GM23338 (cell line): ENCODE results near the gene CACNA1F. TPM values are rescaled to one million over a fixed set of nuclear protein-coding genes. Genes with fewer than 3 reads are reported as not detected.

Experiments
- ATAC-seq: fragments of 200-7000 bp; cut with Tn5 transposase; 3 replicates; pipeline ENCODE4 v1.9.1; 2020
- DNase-seq: peaks from one replicate; pipeline ENCODE4 v3.0.0-alpha.2; 2015; ENCODE audit warnings: low spot score
- H2AFZ ChIP-seq: fragments of 200-600 bp; sonication (generic); 2 replicates; pipeline ENCODE4 v1.8.0; 2016; ENCODE audit warnings: antibody characterized with exemption, mild to moderate bottlenecking, moderate library complexity
- H3F3A ChIP-seq: fragments of 200-600 bp; sonication (generic); replicated peaks from 2 replicates; pipeline ENCODE4 v1.8.0; 2017; ENCODE audit warnings: antibody characterized with exemption, mixed run types, low read depth
- H3K27ac ChIP-seq: fragments of 200-600 bp; sonication (generic); 2 replicates; pipeline ENCODE4 v1.6.1; 2016; ENCODE audit warnings: low read depth
- H3K27me3 ChIP-seq: fragments of 200-600 bp; sonication (generic); 2 replicates; pipeline ENCODE4 v1.8.0; 2016; ENCODE audit warnings: mild to moderate bottlenecking, mixed run types, moderate library complexity; ENCODE audit not compliant: insufficient read depth
- H3K36me3 ChIP-seq: fragments of 200-600 bp; sonication (generic); 2 replicates; pipeline ENCODE4 v1.8.0; 2016; ENCODE audit warnings: mild to moderate bottlenecking; ENCODE audit not compliant: insufficient read depth
- H3K4me1 ChIP-seq: fragments of 200-600 bp; sonication (generic); 2 replicates; pipeline ENCODE4 v1.8.0; 2016; ENCODE audit warnings: mild to moderate bottlenecking, moderate library complexity; ENCODE audit not compliant: insufficient read depth
- H3K4me2 ChIP-seq: fragments of 200-600 bp; sonication (generic); 2 replicates; pipeline ENCODE4 v1.7.1; 2017; ENCODE audit warnings: mixed run types
- H3K4me3 ChIP-seq: fragments of 200-600 bp; sonication (generic); 2 replicates; pipeline ENCODE4 v1.6.1; 2016; ENCODE audit warnings: mixed run types
- H3K79me2 ChIP-seq: fragments of 200-600 bp; sonication (generic); replicated peaks from 2 replicates; pipeline ENCODE4 v1.8.0; 2017; ENCODE audit warnings: mild to moderate bottlenecking; ENCODE audit not compliant: insufficient read depth
- H3K9me2 ChIP-seq: fragments of 200-600 bp; sonication (generic); 2 replicates; pipeline ENCODE4 v1.8.0; 2017; ENCODE audit not compliant: insufficient read depth
- H4K20me1 ChIP-seq: fragments of 200-600 bp; sonication (generic); replicated peaks from 2 replicates; pipeline ENCODE4 v1.8.0; 2017; ENCODE audit warnings: mild to moderate bottlenecking; ENCODE audit not compliant: insufficient read depth
- H3K27ac Mint-ChIP-seq: 2 replicates; pipeline ENCODE4 v1.8.0; 2020; ENCODE audit warnings: inconsistent platforms, mild to moderate bottlenecking, moderate library complexity, mixed read lengths
- H3K27me3 Mint-ChIP-seq: 3 replicates; pipeline ENCODE4 v1.8.0; 2022; ENCODE audit warnings: low read depth, mild to moderate bottlenecking, moderate library complexity, mixed read lengths, inconsistent platforms; ENCODE audit not compliant: insufficient read depth, poor library complexity
- H3K36me3 Mint-ChIP-seq: 3 replicates; pipeline ENCODE4 v1.8.0; 2021; ENCODE audit warnings: low read depth, mild to moderate bottlenecking, inconsistent platforms, moderate library complexity, mixed read lengths
- H3K4me1 Mint-ChIP-seq: 3 replicates; pipeline ENCODE4 v1.8.0; 2020; ENCODE audit warnings: mild to moderate bottlenecking, inconsistent platforms, mixed read lengths
- H3K4me3 Mint-ChIP-seq: 3 replicates; pipeline ENCODE4 v1.8.0; 2021; ENCODE audit warnings: moderate library complexity, mild to moderate bottlenecking, inconsistent platforms, mixed read lengths
- H3K9me3 Mint-ChIP-seq: 3 replicates; pipeline ENCODE4 v1.8.0; 2020; ENCODE audit warnings: moderate library complexity, mild to moderate bottlenecking, inconsistent platforms, mixed read lengths
- CREB1 ChIP-seq: fragments of 250-450 bp; sonication (Bioruptor Pico); IDR thresholded peaks from 2 replicates; pipeline ENCODE4 v1.5.0; 2020; ENCODE audit warnings: low read depth, mild to moderate bottlenecking, moderate library complexity
- CTCF ChIP-seq, 2 experiments: fragments of 200-600 bp in 1 of 2; sonication (generic) in 1 of 2; conservative IDR thresholded peaks; 2 replicates each; pipeline versions ENCODE4 v1.5.1 to v1.6.1; 2016 to 2017; ENCODE audit warnings: antibody characterized with exemption in 2 of 2, low read depth in 2 of 2, mild to moderate bottlenecking in 2 of 2, moderate library complexity in 1 of 2
- ETS1 ChIP-seq: IDR thresholded peaks from 2 replicates; pipeline ENCODE4 v1.6.1; 2016; ENCODE audit warnings: antibody characterized with exemption
- EZH2 ChIP-seq: fragments of 200-600 bp; sonication (generic); IDR thresholded peaks from one replicate; pipeline ENCODE4 v1.8.0; 2017; ENCODE audit warnings: antibody characterized with exemption, mild to moderate bottlenecking, low read depth; ENCODE audit not compliant: unreplicated experiment
- EZH2phosphoT487 ChIP-seq: fragments of 200-600 bp; sonication (generic); IDR thresholded peaks from one replicate; pipeline ENCODE4 v1.8.1; 2018; ENCODE audit warnings: antibody characterized with exemption; ENCODE audit not compliant: unreplicated experiment
- JUNB ChIP-seq: IDR thresholded peaks from one replicate; pipeline ENCODE4 v1.6.1; 2016; ENCODE audit warnings: antibody characterized with exemption; ENCODE audit not compliant: unreplicated experiment
- NANOG ChIP-seq: IDR thresholded peaks from 2 replicates; pipeline ENCODE4 v1.6.1; 2016; ENCODE audit warnings: antibody characterized with exemption, borderline replicate concordance
- POLR2AphosphoS5 ChIP-seq: IDR thresholded peaks from 2 replicates; pipeline ENCODE4 v1.6.1; 2016; ENCODE audit warnings: antibody characterized with exemption, low read depth
- REST ChIP-seq: IDR thresholded peaks from one replicate; pipeline ENCODE4 v1.6.1; 2018; ENCODE audit warnings: antibody characterized with exemption; ENCODE audit not compliant: unreplicated experiment
- STAT1 ChIP-seq: IDR thresholded peaks from one replicate; pipeline ENCODE4 v1.6.1; 2016; ENCODE audit warnings: antibody characterized with exemption; ENCODE audit not compliant: unreplicated experiment
- ZNF114 ChIP-seq: fragments of 250-450 bp; sonication (Bioruptor Pico); IDR thresholded peaks from 2 replicates; pipeline ENCODE4 v1.5.0; 2020; ENCODE audit warnings: mild to moderate bottlenecking, moderate library complexity
- ZNF331 ChIP-seq: fragments of 250-450 bp; sonication (Bioruptor Pico); IDR thresholded peaks from 2 replicates; pipeline ENCODE4 v1.5.0; 2020; ENCODE audit warnings: low read depth, mild to moderate bottlenecking, moderate library complexity
- ZNF462 ChIP-seq: fragments of 250-450 bp; sonication (Bioruptor Pico); IDR thresholded peaks from 2 replicates; pipeline ENCODE4 v1.5.0; 2020; ENCODE audit warnings: mild to moderate bottlenecking, moderate library complexity
- polyA plus RNA-seq: library from polyadenylated mRNA; unstranded; fragments of >200 nt; fragmentation: Nextera tagmentation; extraction: Ambion mirVana; gene quantifications from 2 replicates; pipeline ENCODE4 v1.2.1, GENCODE V29; 2016
- total RNA-seq: library from RNA; depleted of rRNA; stranded (reverse); fragments of >200 nt; shearing (Covaris generic); gene quantifications from 2 replicates; pipeline ENCODE4 v1.2.3, GENCODE V29; 2014

The CACNA1F gene
- total and polyA plus RNA-seq, 2 experiments from 2014 or later: 0.44 to 0.90 TPM

- Histone ChIP-seq H3F3A (no peaks in the 10 kb centered on the region), H3K36me3 (no peaks in the 10 kb centered on the region), H3K27me3 (peaks cover 66% of the 10 kb centered on the region), H3K79me2 (no peaks in the 10 kb centered on the region), H3K4me1 (no peaks in the 10 kb centered on the region; the same call in 1 of the 2 replicates), H3K9me2 (no peaks in the 10 kb centered on the region), H4K20me1 (no peaks in the 10 kb centered on the region), H3K4me2 (peak within 1 kb of the TSS; percentile 71), H2AFZ (no peak within 1 kb of the TSS), H3K4me3 (peak within 1 kb of the TSS; percentile 58), H3K27ac (no peak within 1 kb of the TSS)
- peaks cover 12% of the 10 kb centered on the region for H3K4me1 Mint-ChIP-seq
- ATAC-seq (peak; percentile 11), DNase-seq (peak; percentile 42)
- H3K27me3 Mint-ChIP-seq: peaks cover 30% of the 10 kb centered on the region
- TF ChIP-seq REST: no peak
- TF ChIP-seq CREB1 (CRISPR knock-in tag): no peak
- TF ChIP-seq CTCF (conservative IDR thresholded peaks at IDR 0.05; ENCODE audit: low read depth in 2 of 2): no peak
- no peak for TF ChIP-seq EZH2
- no peak for TF ChIP-seq EZH2phosphoT487
- TF ChIP-seq ZNF114 (CRISPR knock-in tag): no peak
- no peak for TF ChIP-seq NANOG
- TF ChIP-seq JUNB: no peak
- TF ChIP-seq ETS1: no peak
- no peak for TF ChIP-seq POLR2AphosphoS5
- TF ChIP-seq ZNF331 (CRISPR knock-in tag): no peak
- TF ChIP-seq STAT1: no peak
- TF ChIP-seq ZNF462 (CRISPR knock-in tag): no peak
- no peaks in the 10 kb centered on the region for H3K36me3 Mint-ChIP-seq
- no peak within 1 kb of the TSS for H3K27ac Mint-ChIP-seq
- H3K4me3 Mint-ChIP-seq: peak within 1 kb of the TSS; percentile 78
- no peaks in the 10 kb centered on the region; the same call in 2 of the 3 replicates for H3K9me3 Mint-ChIP-seq
Measured at GRCh38 chrX:49162620-49163019, 70.5 kb downstream of the CACNA1F start, which contains the start of gene MAGIX. Gene MAGIX (plus strand): TSS chrX:49162758. CDS start chrX:49162890, 132 bp downstream.
